ENCODE measurements around the gene CD109. TPM values are rescaled to one million over a fixed set of nuclear protein-coding genes. Genes with fewer than 3 reads are reported as not detected.
A peak's percentile ranks its signal among the peaks of the same experiment; 100 is the strongest.
"Not testable (repeated sequence)": the region's sequence is repeated elsewhere in the genome, so short reads cannot be mapped to it uniquely, and the experiment has no call there.

CD109 gene
- 10 to 100 TPM; 10.1 to 12.5 (median 10.6) TPM for polyA plus RNA-seq (ENCODE audit: insufficient read length in 3 of 3)
- long read RNA-seq, donor 1 = 0 reads
- long read RNA-seq, donor 2, full-length matches to known transcripts = 1 of 1 reads
- long read RNA-seq, donor 2, partial matches to known transcripts = 0 of 1 reads
- long read RNA-seq, donor 2, other reads (novel, unspliced or antisense) = 0 of 1 reads
- long read RNA-seq, donor 3 = 0 reads
- long read RNA-seq, donor 4 = 0 reads
- long read RNA-seq, donor 5 = 0 reads
- long read RNA-seq, donor 6 = 0 reads
- long read RNA-seq, donor 7 = 0 reads
- long read RNA-seq, donor 8, full-length matches to known transcripts = 1 of 12 reads
- long read RNA-seq, donor 8, partial matches to known transcripts = 11 of 12 reads
- long read RNA-seq, donor 8, other reads (novel, unspliced or antisense) = 0 of 12 reads
- long read RNA-seq, donor 9, full-length matches to known transcripts = 1 of 1 reads
- long read RNA-seq, donor 9, partial matches to known transcripts = 0 of 1 reads
- long read RNA-seq, donor 9, other reads (novel, unspliced or antisense) = 0 of 1 reads
- long read RNA-seq, donor 10 = 0 reads
- long read RNA-seq, donor 11, full-length matches to known transcripts = 1 of 1 reads
- long read RNA-seq, donor 11, partial matches to known transcripts = 0 of 1 reads
- long read RNA-seq, donor 11, other reads (novel, unspliced or antisense) = 0 of 1 reads
- long read RNA-seq, donor 12, full-length matches to known transcripts = 1 of 1 reads
- long read RNA-seq, donor 12, partial matches to known transcripts = 0 of 1 reads
- long read RNA-seq, donor 12, other reads (novel, unspliced or antisense) = 0 of 1 reads
- long read RNA-seq, donor 13 = 0 reads
- long read RNA-seq, donor 14, partial matches to known transcripts = 9 of 9 reads
- long read RNA-seq, donor 14, other reads (novel, unspliced or antisense) = 0 of 9 reads
- long read RNA-seq, donor 15, full-length matches to known transcripts = 1 of 1 reads
- long read RNA-seq, donor 15, partial matches to known transcripts = 0 of 1 reads
- long read RNA-seq, donor 15, other reads (novel, unspliced or antisense) = 0 of 1 reads
- long read RNA-seq, donor 16 = 0 reads

- DNase-seq = peak; percentile 49
These were observed at the start of gene CD109 for GRCh38 chr6:73695619-73696421. TSS of gene CD109 (plus strand) at chr6:73696203. CDS start at chr6:73696216, 13 bp downstream.

GRCh38 chr6:73648166-73648565 is 47.8 kb upstream of the CD109 start:
- DNase-seq = no peak

GRCh38 chr6:73649783-73650182 is 46.2 kb upstream of the CD109 start:
- no peak for DNase-seq

GRCh38 chr6:73652637-73653570 is 43.1 kb upstream of the CD109 start:
- DNase-seq = peak; percentile 42

GRCh38 chr6:73653571-73654424 is 42.2 kb upstream of the CD109 start, which contains the start of gene SLC17A5:
TSS of gene SLC17A5 (minus strand) at chr6:73653992. CDS start at chr6:73653886, 106 bp downstream.
- DNase-seq = peak; percentile 93

GRCh38 chr6:73655341-73655917 is 40.6 kb upstream of the CD109 start:
- DNase-seq = no peak

GRCh38 chr6:73656531-73657145 is 39.4 kb upstream of the CD109 start:
- no peak for DNase-seq

GRCh38 chr6:73657201-73657600 is 38.8 kb upstream of the CD109 start:
- no peak for DNase-seq

GRCh38 chr6:73664701-73665100 is 31.3 kb upstream of the CD109 start:
- DNase-seq = no peak

GRCh38 chr6:73665686-73666319 is 30.2 kb upstream of the CD109 start:
- no peak for DNase-seq

- no peak for DNase-seq
These were observed 29.6 kb upstream of the CD109 start for GRCh38 chr6:73666393-73666792.

GRCh38 chr6:73667798-73668197 is 28.2 kb upstream of the CD109 start:
- DNase-seq = no peak

- no peak for DNase-seq
These were observed 27.0 kb upstream of the CD109 start for GRCh38 chr6:73669005-73669404.

- DNase-seq = no peak
These were observed 23.9 kb upstream of the CD109 start for GRCh38 chr6:73671911-73672685.

- peak; percentile 70 for DNase-seq
These were observed 20.4 kb upstream of the CD109 start for GRCh38 chr6:73675466-73676098.

GRCh38 chr6:73679009-73679408 is 17.0 kb upstream of the CD109 start:
- no peak for DNase-seq

- not testable (repeated sequence) for DNase-seq
These were observed 16.2 kb upstream of the CD109 start for GRCh38 chr6:73679846-73680245.
